HG03378 (cell line): Measurements from ENCODE around the gene CA11.

Experiments
- ATAC-seq: cut with Tn5 transposase; IDR thresholded peaks from one replicate; pipeline ENCODE4 v1.9.1; 2021; ENCODE audit warnings: mild to moderate bottlenecking, moderate library complexity; ENCODE audit not compliant: unreplicated experiment

CA11 gene

GRCh38 chr19:48615231-48616040 lies 30.6 kb downstream of the CA11 start:
- ATAC-seq: no peak

- ATAC-seq: no peak
Measured at GRCh38 chr19:48614436-48615230, 31.4 kb downstream of the CA11 start, which contains the start of gene FAM83E. Gene FAM83E, minus strand, starts transcription at chr19:48615076. Its CDS starts 1,704 bp downstream, at chr19:48613372.

GRCh38 chr19:48613852-48614435 lies 32.0 kb downstream of the CA11 start:
- no peak for ATAC-seq

- no peak for ATAC-seq
Measured at GRCh38 chr19:48613024-48613851, 32.7 kb downstream of the CA11 start.

- no peak for ATAC-seq
Measured at GRCh38 chr19:48611872-48612271, 34.1 kb downstream of the CA11 start.

GRCh38 chr19:48609571-48610108 lies 36.3 kb downstream of the CA11 start:
- ATAC-seq: no peak

GRCh38 chr19:48608798-48609263 lies 37.2 kb downstream of the CA11 start:
- ATAC-seq: no peak

- no peak for ATAC-seq
Measured at GRCh38 chr19:48607359-48607755, 38.6 kb downstream of the CA11 start.

GRCh38 chr19:48606463-48607358 lies 39.3 kb downstream of the CA11 start, which contains the start of gene SPACA4:
Gene SPACA4, plus strand, starts transcription at chr19:48606742. Its CDS starts 237 bp downstream, at chr19:48606979.
- ATAC-seq: no peak

- ATAC-seq: no peak
Measured at GRCh38 chr19:48603850-48604249, 42.1 kb downstream of the CA11 start.

GRCh38 chr19:48603449-48603848 lies 42.5 kb downstream of the CA11 start:
- no peak for ATAC-seq

- ATAC-seq: no peak
Measured at GRCh38 chr19:48603001-48603400, 43.0 kb downstream of the CA11 start.

- no peak for ATAC-seq
Measured at GRCh38 chr19:48600679-48601417, 45.1 kb downstream of the CA11 start.

GRCh38 chr19:48598996-48599700 lies 46.8 kb downstream of the CA11 start:
- ATAC-seq: no peak

GRCh38 chr19:48596679-48597465 lies 49.1 kb downstream of the CA11 start:
- ATAC-seq: no peak

- ATAC-seq: no peak
Measured at GRCh38 chr19:48596237-48596636, 49.8 kb downstream of the CA11 start.

GRCh38 chr19:48595833-48596232 lies 50.2 kb downstream of the CA11 start:
- ATAC-seq: no peak
